HG03025 (cell line): ENCODE results near the gene HOXA5.

Source experiments
- ATAC-seq: cut with Tn5 transposase; IDR thresholded peaks from one replicate; pipeline ENCODE4 v1.9.1; 2021; ENCODE audit warnings: mild to moderate bottlenecking, moderate library complexity; ENCODE audit not compliant: unreplicated experiment, low FRiP score

HOXA5 gene

GRCh38 chr7:27099453-27100370 is 43.8 kb downstream of the HOXA5 start:
- ATAC-seq = no peak

DNA sequence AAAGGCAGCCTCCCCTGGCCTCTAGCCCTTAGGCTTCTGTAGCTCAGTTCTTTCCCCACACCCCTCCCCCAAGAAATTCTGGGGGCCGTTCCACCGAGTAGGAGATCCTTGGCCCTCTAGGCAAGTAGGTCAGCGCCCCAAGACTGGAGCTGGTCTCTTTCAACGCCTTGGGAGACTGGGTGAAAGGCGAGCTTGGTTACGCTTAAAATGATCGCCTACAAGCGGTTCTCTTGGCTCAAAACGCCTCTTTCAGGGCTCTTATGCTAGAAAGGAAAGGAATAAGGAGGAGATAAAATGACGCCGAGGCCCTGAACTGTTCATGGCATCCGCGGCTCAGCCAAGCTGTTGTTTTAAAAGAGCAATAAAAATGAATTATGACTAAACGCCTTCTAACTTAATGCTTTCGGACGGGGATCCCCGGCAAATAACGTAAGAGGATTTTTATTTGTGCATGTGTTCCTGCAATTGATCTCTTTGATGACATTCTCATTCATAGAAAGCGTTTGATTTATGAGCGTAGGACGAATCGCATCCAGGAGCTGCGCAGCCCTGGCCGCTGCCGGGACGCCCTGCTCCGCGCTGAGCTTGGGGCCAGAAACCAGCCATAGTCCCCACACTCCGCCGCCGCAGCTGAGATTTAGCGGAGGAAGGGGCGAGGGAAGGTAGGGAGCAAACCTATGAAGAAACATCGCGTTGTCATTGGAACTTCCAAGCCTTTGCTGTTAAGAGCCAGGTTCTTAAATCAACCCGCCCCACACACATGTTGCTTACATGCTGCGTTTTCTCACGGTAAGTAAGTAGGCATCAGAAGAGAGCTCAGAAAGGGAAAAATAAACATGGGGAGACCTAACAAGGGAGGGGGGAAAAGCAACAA is 44.7 kb downstream of the HOXA5 start:
- ATAC-seq = no peak

DNA sequence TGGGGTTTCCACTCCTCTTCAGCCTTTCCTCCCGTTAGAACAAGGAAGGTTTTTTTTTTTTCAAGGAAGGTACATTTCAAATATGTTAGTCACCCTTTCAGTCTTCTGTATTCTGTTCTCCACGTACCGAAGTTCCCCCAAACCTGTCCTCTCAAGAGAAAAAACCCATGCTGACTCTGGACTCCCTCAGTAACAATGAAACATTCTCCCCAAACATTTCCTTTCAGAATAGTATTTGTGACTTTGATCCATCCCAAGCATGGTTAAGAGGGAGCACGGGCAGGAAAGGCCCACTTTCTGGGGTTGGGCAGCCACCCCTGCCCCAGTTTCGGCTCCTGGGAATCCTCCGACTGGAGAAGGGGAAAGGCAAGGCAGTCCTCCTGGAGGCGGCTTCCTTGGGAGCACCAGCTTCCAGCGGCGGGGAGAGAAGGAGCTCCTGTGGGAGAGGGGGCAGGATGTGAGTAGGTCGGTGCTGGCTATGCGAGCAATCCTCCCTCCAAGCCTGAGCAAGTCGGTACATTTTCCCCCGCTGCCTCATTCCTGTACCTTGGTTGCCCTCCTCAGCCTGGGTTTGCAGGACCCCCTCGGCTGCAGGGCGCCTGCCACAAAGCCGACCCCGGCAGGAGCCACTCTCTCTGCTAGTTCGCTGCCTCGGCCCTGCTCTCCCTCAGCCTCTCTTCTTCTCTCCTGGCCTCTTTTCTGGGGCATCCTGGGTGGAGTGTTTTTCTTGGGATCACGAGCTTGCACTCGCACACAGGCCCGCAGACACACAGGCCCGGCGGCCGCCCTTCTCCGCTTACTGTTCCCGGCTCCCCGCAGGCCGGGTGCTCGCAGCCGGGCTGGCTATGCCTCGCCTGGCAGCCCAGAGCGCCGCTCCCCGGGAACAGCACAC is 45.5 kb downstream of the HOXA5 start:
- ATAC-seq = no peak

DNA sequence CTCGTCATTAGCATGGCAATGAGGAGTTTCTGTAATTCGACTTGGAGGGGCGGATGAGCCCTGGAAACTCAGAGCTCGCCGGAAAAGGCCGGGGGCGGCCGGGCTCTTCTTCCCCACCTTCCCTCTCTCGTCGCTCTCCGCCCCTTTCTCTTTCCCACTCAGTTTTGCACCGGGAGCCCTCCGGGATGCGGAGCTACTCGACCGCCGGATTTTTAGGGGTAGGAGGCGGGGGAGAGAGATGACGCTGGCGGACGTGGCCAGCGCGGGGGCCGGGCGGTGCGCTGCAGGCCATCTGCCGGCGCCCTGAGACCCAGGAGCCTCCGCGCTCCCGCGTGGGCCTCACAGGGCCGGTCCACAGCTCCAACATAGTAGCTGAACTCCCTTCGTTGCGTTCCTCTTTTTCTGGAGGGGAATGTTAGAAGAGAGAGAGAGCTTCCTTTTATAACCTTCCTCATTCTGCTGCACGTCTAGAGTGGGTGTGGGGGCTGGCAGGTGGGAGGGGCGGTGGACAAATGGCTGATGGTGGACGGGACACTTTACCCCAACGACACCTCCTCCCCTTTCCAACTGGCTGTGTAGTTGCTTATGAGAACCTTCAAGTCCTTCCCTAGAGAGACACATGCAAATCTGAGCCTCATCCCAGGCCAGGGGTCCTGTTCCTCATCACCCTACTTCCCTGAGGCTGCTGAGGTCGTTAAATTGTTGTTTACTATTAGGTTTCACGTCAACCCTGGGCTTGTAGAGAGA is 46.5 kb downstream of the HOXA5 start:
- ATAC-seq = peak; percentile 16

GRCh38 chr7:27095897-27096767 is 47.3 kb downstream of the HOXA5 start, which contains the start of gene HOXA1:
Gene HOXA1, minus strand, starts transcription at chr7:27096000. Its CDS starts 88 bp downstream, at chr7:27095912.
- peak; percentile 79 for ATAC-seq

GRCh38 chr7:27095050-27095896 is 48.2 kb downstream of the HOXA5 start:
- ATAC-seq = peak; percentile 4

- no peak for ATAC-seq
Observed at GRCh38 chr7:27094304-27095049, 49.0 kb downstream of the HOXA5 start.

DNA sequence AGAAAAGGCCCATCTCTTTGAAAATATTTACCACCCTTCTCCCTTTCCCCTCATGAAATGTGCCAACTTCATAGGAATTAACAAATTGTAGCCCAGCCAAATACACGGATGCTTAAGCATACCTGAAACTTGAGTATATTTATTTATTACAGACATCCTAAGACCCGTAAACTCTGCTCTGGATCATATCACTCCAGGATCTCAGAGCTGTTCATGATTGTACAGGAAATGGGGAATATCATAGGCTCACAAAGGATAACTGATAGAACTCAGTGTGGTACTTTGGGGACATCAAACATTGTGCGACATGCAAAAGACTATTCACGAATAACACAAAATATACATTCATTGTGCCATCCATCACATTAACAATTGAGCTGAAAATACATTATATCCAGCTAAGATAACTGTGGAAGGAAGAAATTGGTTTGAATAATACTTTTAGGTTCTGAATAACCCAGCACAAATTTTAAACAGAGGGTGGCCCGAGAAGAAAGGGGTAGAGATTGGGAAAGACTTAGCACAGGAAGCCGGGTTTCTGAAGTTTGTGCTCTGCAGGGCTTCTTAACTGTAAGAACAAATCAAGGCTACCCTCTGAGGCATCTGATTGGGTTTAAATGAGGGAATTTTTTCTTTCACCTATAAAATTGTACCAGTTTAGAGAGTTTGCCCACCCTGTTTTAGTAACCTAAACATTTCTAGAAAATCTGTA is 50.1 kb downstream of the HOXA5 start:
- ATAC-seq = no peak

- ATAC-seq = no peak
Observed at GRCh38 chr7:27092819-27093110, 50.7 kb downstream of the HOXA5 start.

- ATAC-seq = no peak
Observed at GRCh38 chr7:27091941-27092818, 51.3 kb downstream of the HOXA5 start.

DNA sequence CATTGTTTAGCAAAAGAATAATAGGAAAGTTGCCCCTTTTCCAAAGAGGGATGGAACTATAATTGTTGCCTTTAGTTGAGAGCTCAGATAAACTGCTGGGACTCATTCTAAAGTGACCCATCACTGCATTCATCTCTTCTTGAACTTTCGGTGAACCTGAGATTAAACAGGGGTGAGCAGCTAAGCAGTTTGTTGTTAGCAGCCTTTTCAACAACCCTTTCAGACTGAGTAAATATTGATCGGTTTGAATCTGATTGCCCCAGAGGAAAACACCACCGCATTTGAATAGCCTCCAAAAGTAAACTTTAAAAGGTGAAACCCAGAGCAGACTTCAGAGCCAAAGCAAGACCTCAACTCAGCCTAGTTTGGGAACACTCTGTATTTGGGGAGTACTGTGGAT is 52.4 kb downstream of the HOXA5 start:
- no peak for ATAC-seq
